SK-N-SH treated with all-trans-retinoic acid at 6 μM for 48 hours (cell line): ENCODE results near the gene GPATCH1.

Experiments
- ATAC-seq: fragments of 200-7000 bp; cut with Tn5 transposase; 3 replicates; pipeline ENCODE4 v1.9.1; 2020; ENCODE audit warnings: mild to moderate bottlenecking, moderate library complexity
- ARNTL ChIP-seq: fragments of 450-650 bp; formaldehyde crosslinking; IDR thresholded peaks from 2 replicates; pipeline ENCODE4 v1.5.0; 2020; ENCODE audit warnings: low read depth, mild to moderate bottlenecking, moderate library complexity, borderline replicate concordance
- BACH2 ChIP-seq: fragments of 250-450 bp; sonication (Bioruptor Pico); IDR thresholded peaks from 2 replicates; pipeline ENCODE4 v1.9.0; 2021; ENCODE audit warnings: mild to moderate bottlenecking, borderline replicate concordance
- CREB5 ChIP-seq: fragments of 250-450 bp; sonication (Bioruptor Pico); IDR thresholded peaks from 2 replicates; pipeline ENCODE4 v1.5.1; 2020; ENCODE audit warnings: low read depth, mild to moderate bottlenecking, moderate library complexity
- CSRNP3 ChIP-seq: fragments of 250-450 bp; sonication (Bioruptor Pico); IDR thresholded peaks from 2 replicates; pipeline ENCODE4 v1.5.1; 2021; ENCODE audit warnings: mild to moderate bottlenecking, moderate library complexity
- GLIS3 ChIP-seq: fragments of 250-450 bp; sonication (Bioruptor Pico); IDR thresholded peaks from 2 replicates; pipeline ENCODE4 v1.5.0; 2020; ENCODE audit warnings: mild to moderate bottlenecking, moderate library complexity
- ISL1 ChIP-seq: fragments of 250-450 bp; sonication (Bioruptor Pico); IDR thresholded peaks from 2 replicates; pipeline ENCODE4 v2.1.2; 2022; ENCODE audit warnings: mild to moderate bottlenecking, moderate library complexity
- PATZ1 ChIP-seq: fragments of 250-450 bp; sonication (Bioruptor Pico); IDR thresholded peaks from 2 replicates; pipeline ENCODE4 v1.8.0; 2020; ENCODE audit warnings: mild to moderate bottlenecking, moderate library complexity, borderline replicate concordance
- POU6F1 ChIP-seq: fragments of 250-450 bp; sonication (Bioruptor Pico); IDR thresholded peaks from 2 replicates; pipeline ENCODE4 v1.8.0; 2021; ENCODE audit warnings: low read depth, mild to moderate bottlenecking, moderate library complexity, borderline replicate concordance
- PPARA ChIP-seq: fragments of 250-450 bp; sonication (Bioruptor Pico); IDR thresholded peaks from 2 replicates; pipeline ENCODE4 v1.5.0; 2020; ENCODE audit warnings: mild to moderate bottlenecking, borderline replicate concordance
- SNAI2 ChIP-seq: fragments of 250-450 bp; sonication (Bioruptor Pico); IDR thresholded peaks from 2 replicates; pipeline ENCODE4 v1.5.0; 2020; ENCODE audit warnings: mild to moderate bottlenecking, moderate library complexity
- TCF4 ChIP-seq: fragments of 250-450 bp; sonication (Bioruptor Pico); IDR thresholded peaks from 2 replicates; pipeline ENCODE4 v1.8.0; 2021; ENCODE audit warnings: mild to moderate bottlenecking, moderate library complexity, borderline replicate concordance
- TOX ChIP-seq: fragments of 250-450 bp; sonication (Bioruptor Pico); IDR thresholded peaks from 2 replicates; pipeline ENCODE4 v1.8.0; 2021; ENCODE audit warnings: mild to moderate bottlenecking, moderate library complexity, borderline replicate concordance
- TSHZ2 ChIP-seq: fragments of 250-450 bp; sonication (Bioruptor Pico); IDR thresholded peaks from 2 replicates; pipeline ENCODE4 v1.5.0; 2020; ENCODE audit warnings: mild to moderate bottlenecking, moderate library complexity
- ZFP3 ChIP-seq: fragments of 250-450 bp; sonication (Bioruptor Pico); IDR thresholded peaks from 2 replicates; pipeline ENCODE4 v1.5.0; 2020; ENCODE audit warnings: mild to moderate bottlenecking, moderate library complexity
- ZNF565 ChIP-seq: fragments of 450-650 bp; formaldehyde crosslinking; conservative IDR thresholded peaks from 2 replicates; pipeline ENCODE4 v1.5.0; 2020; ENCODE audit warnings: low read depth, mild to moderate bottlenecking, moderate library complexity
- ZNF70 ChIP-seq: fragments of 450-650 bp; formaldehyde crosslinking; IDR thresholded peaks from 2 replicates; pipeline ENCODE4 v1.5.0; 2020; ENCODE audit warnings: mild to moderate bottlenecking, moderate library complexity
- ZNF8 ChIP-seq: fragments of 450-650 bp; formaldehyde crosslinking; IDR thresholded peaks from 2 replicates; pipeline ENCODE4 v1.5.0; 2020; ENCODE audit warnings: mild to moderate bottlenecking, moderate library complexity

GPATCH1 gene

GRCh38 chr19:33063753-33064457 is 17.1 kb upstream of the GPATCH1 start:
- peak; percentile 65 for ATAC-seq
- TF ChIP-seq ZFP3 (CRISPR knock-in tag) (no peak), TSHZ2 (CRISPR knock-in tag) (no peak), POU6F1 (CRISPR knock-in tag) (no peak), PATZ1 (CRISPR knock-in tag) (no peak), ISL1 (CRISPR knock-in tag) (no peak), ARNTL (no peak), CSRNP3 (CRISPR knock-in tag) (no peak), PPARA (CRISPR knock-in tag) (no peak), BACH2 (CRISPR knock-in tag) (no peak)

GRCh38 chr19:33064458-33064791 is 16.6 kb upstream of the GPATCH1 start:
- TF ChIP-seq SNAI2 (CRISPR knock-in tag) = no peak
- TF ChIP-seq ZNF565 (CRISPR knock-in tag) = no peak
- TF ChIP-seq ZNF8 (CRISPR knock-in tag) = no peak
- TF ChIP-seq ZNF70 (CRISPR knock-in tag) = no peak
- no peak for TF ChIP-seq CSRNP3 (CRISPR knock-in tag)
- no peak for TF ChIP-seq PATZ1 (CRISPR knock-in tag)
- TF ChIP-seq TOX (CRISPR knock-in tag) = no peak
- TF ChIP-seq CREB5 (CRISPR knock-in tag) = no peak
- TF ChIP-seq BACH2 (CRISPR knock-in tag) = no peak
- no peak for TF ChIP-seq GLIS3 (CRISPR knock-in tag)
- TF ChIP-seq TSHZ2 (CRISPR knock-in tag) = no peak
- no peak for TF ChIP-seq TCF4 (CRISPR knock-in tag)
- ATAC-seq = peak; percentile 63; the same call in 2 of the 3 replicates
